CD14-positive monocyte (primary cell): ENCODE measurements around the gene APOC3. TPM values are rescaled to one million over a fixed set of nuclear protein-coding genes. Genes with fewer than 3 reads are reported as not detected.

Source experiments
- DNase-seq, 3 donors: peaks; one replicate each; pipeline ENCODE4 v3.0.0-alpha.2; 2011 to 2022
- H2AFZ ChIP-seq: 2 replicates; pipeline ENCODE4 v1.6.0; 2012; ENCODE audit warnings: mild to moderate bottlenecking, low read depth, low read length, inconsistent platforms; ENCODE audit not compliant: insufficient read depth, poor library complexity, severe bottlenecking
- H3K27ac ChIP-seq, 2 donors: 1 replicate in 1 of 2; 2 replicates in 1 of 2; pipeline ENCODE4 v1.5.1; 2012 to 2013; ENCODE audit warnings: low read length in 2 of 2, control low read depth in 1 of 2, inconsistent platforms in 1 of 2, low read depth in 1 of 2, mild to moderate bottlenecking in 1 of 2
- H3K27me3 ChIP-seq, 2 donors: one replicate each; pipeline versions ENCODE4 v1.6.0 to v1.6.1; 2011 to 2013; ENCODE audit warnings: low read length in 2 of 2; ENCODE audit not compliant: control insufficient read depth in 2 of 2, insufficient read depth in 2 of 2
- H3K36me3 ChIP-seq, 2 donors: replicated peaks in 1 of 2; 1 replicate in 1 of 2; 2 replicates in 1 of 2; pipeline versions ENCODE4 v1.5.1 to v1.6.1; 2012 to 2013; ENCODE audit warnings: low read length in 2 of 2, control low read depth in 1 of 2, inconsistent platforms in 1 of 2, mild to moderate bottlenecking in 1 of 2; ENCODE audit not compliant: insufficient read depth in 2 of 2, control insufficient read depth in 1 of 2
- H3K4me1 ChIP-seq, 2 donors: 1 replicate in 1 of 2; 2 replicates in 1 of 2; pipeline versions ENCODE4 v1.5.1 to v1.6.1; 2012 to 2013; ENCODE audit warnings: low read length in 2 of 2, control low read depth in 1 of 2, inconsistent platforms in 1 of 2, mild to moderate bottlenecking in 1 of 2, moderate library complexity in 1 of 2; ENCODE audit not compliant: insufficient read depth in 2 of 2, control insufficient read depth in 1 of 2
- H3K4me2 ChIP-seq: replicated peaks from 2 replicates; pipeline ENCODE3; 2012; ENCODE audit warnings: low read length, moderate library complexity, mild to moderate bottlenecking; ENCODE audit not compliant: poor library complexity, severe bottlenecking; ENCODE audit errors: extremely low read depth
- H3K4me3 ChIP-seq, 3 experiments: fragments of 200-600 bp in 1 of 3; sonication (generic) in 1 of 3; replicated peaks in 1 of 3; 1 replicate in 2 of 3; 2 replicates in 1 of 3; pipeline ENCODE4 v1.5.1; 2011 to 2013; ENCODE audit warnings: low read length in 3 of 3, mild to moderate bottlenecking in 3 of 3, control low read depth in 2 of 3, low read depth in 2 of 3, inconsistent platforms in 1 of 3, moderate library complexity in 1 of 3
- H3K79me2 ChIP-seq: 2 replicates; pipeline ENCODE4 v1.6.0; 2012; ENCODE audit warnings: mild to moderate bottlenecking, control low read depth, inconsistent platforms, low read length, moderate library complexity; ENCODE audit not compliant: insufficient read depth
- H3K9ac ChIP-seq: 2 replicates; pipeline ENCODE4 v1.6.0; 2017; ENCODE audit warnings: low read length, mild to moderate bottlenecking; ENCODE audit not compliant: insufficient read depth, poor library complexity, severe bottlenecking
- H3K9me3 ChIP-seq, 2 donors: replicated peaks in 1 of 2; 1 replicate in 1 of 2; 2 replicates in 1 of 2; pipeline versions ENCODE4 v1.5.1 to v1.6.1; 2012 to 2013; ENCODE audit warnings: low read length in 2 of 2, control low read depth in 1 of 2; ENCODE audit not compliant: control insufficient read depth in 1 of 2, insufficient read depth in 1 of 2
- H4K20me1 ChIP-seq: 2 replicates; pipeline ENCODE4 v1.6.0; 2012; ENCODE audit warnings: mild to moderate bottlenecking, low read length, control low read depth, moderate library complexity; ENCODE audit not compliant: insufficient read depth
- H3K27ac Mint-ChIP-seq, 7 donors: one replicate each; pipeline ENCODE4 v1.8.0; 2020; ENCODE audit warnings: mild to moderate bottlenecking in 7 of 7, mixed read lengths in 7 of 7, moderate library complexity in 6 of 7, inconsistent platforms in 2 of 7
- H3K27me3 Mint-ChIP-seq, 3 donors: one replicate each; pipeline ENCODE4 v1.8.0; 2021 to 2022; ENCODE audit warnings: low read depth in 3 of 3, mild to moderate bottlenecking in 3 of 3, mixed read lengths in 3 of 3, moderate library complexity in 3 of 3, inconsistent platforms in 1 of 3
- H3K36me3 Mint-ChIP-seq, 2 donors: one replicate each; pipeline ENCODE4 v1.8.0; 2020; ENCODE audit warnings: mixed read lengths in 2 of 2, inconsistent platforms in 1 of 2, mild to moderate bottlenecking in 1 of 2
- H3K4me1 Mint-ChIP-seq: one replicate; pipeline ENCODE4 v1.8.0; 2020; ENCODE audit warnings: mild to moderate bottlenecking, mixed read lengths
- H3K4me3 Mint-ChIP-seq, 2 donors: one replicate each; pipeline ENCODE4 v1.8.0; 2020; ENCODE audit warnings: mild to moderate bottlenecking in 2 of 2, mixed read lengths in 2 of 2, moderate library complexity in 1 of 2
- H3K9me3 Mint-ChIP-seq, 7 donors: one replicate each; pipeline ENCODE4 v1.8.0; 2020 to 2022; ENCODE audit warnings: mixed read lengths in 7 of 7, mild to moderate bottlenecking in 6 of 7, moderate library complexity in 6 of 7, inconsistent platforms in 2 of 7
- WGBS: methylation state at CpG from one replicate; pipeline ENCODE4 v1.1.5; 2013; ENCODE audit warnings: missing lambda C conversion rate; ENCODE audit not compliant: insufficient coverage; 5-methylcytosine and 5-hydroxymethylcytosine counted together
- intact Hi-C, 2 donors: fragments of 100-400 bp; cut with micrococcal nuclease; formaldehyde crosslinking; loops; one replicate each; pipeline versions ENCODE4 v1.15.0 to v1.15.1; 2023
- polyA plus RNA-seq, 3 donors: library from polyadenylated mRNA; depleted of rRNA in 1 of 3; unstranded in 2 of 3; stranded (reverse) in 1 of 3; fragments of 300-500 nt in 2 of 3; fragments of >200 nt in 1 of 3; fragmentation: Illumina TruSeq in 2 of 3; gene quantifications; 1 replicate in 2 of 3; 2 replicates in 1 of 3; pipeline ENCODE4 v1.2.3, GENCODE V29; 2012 to 2021
- TF ChIP-seq, protein P1 (sequence below): fragments of 200-600 bp; IDR thresholded peaks from one replicate; pipeline ENCODE4 v1.8.0; 2022; ENCODE audit warnings: antibody characterized with exemption, mild to moderate bottlenecking

The APOC3 gene
- polyA plus RNA-seq, 3 donors = not detected

DNA sequence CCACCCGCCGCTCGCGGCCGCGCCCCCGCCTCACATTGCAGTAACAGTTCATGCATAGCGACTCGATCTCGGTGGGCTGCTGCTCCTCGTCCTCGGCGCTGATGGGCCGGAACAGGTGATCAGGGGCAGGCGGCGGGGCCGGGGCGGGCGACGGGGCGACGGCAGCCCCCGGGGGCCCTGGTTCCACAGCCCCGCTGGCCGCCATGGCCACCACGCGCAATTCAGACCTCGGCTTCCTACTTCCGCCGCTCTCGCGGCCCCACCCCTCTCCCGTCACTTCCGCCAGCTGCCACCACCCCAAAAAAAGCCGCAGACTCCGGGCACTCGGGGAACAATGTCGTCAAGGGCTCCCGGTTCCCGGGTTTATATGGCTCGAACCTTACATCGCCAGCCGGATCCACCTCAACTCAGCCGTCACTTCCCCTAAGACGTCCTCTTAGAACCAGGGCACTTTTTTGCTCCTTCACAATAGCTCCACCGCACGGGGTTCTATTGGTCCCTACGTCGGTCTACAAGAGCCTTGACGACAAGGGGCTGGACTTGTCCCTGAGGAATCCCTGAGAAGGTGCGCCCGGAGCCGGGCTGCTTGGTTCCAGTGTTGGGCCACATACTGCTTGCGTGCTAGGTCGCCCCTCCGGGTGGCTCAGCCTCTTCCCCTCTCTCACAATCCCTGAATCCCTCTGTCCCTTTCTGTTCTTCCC lies 41.8 kb upstream of the APOC3 start, which contains the start of gene ZPR1:
Gene ZPR1 (minus strand): TSS at position 238 of the 701 bp plus-strand sequence. CDS start 33 bp downstream, at position 205.
- Histone ChIP-seq H3K4me3 (peak within 1 kb of the TSS; percentile 85 to 92 (median 90)), H3K36me3 (peaks cover 37 to 39% of the 10 kb centered on the region in 2 donors), H4K20me1 (peaks cover 2% of the 10 kb centered on the region), H3K9me3 (no peaks in the 10 kb centered on the region), H3K9ac (peak within 1 kb of the TSS; percentile 94), H2AFZ (peak within 1 kb of the TSS; percentile 98), H3K79me2 (peaks cover 34% of the 10 kb centered on the region), H3K4me1 (peaks cover 22 to 26% of the 10 kb centered on the region in 2 donors), H3K27ac (peak within 1 kb of the TSS; percentile 61 to 94), H3K27me3 (no peaks in the 10 kb centered on the region), H3K4me2 (peak within 1 kb of the TSS; percentile 86)
- Mint-ChIP-seq H3K4me1 (peaks cover 29% of the 10 kb centered on the region), H3K27me3 (peaks cover 6 to 14% (median 8%) of the 10 kb centered on the region in 3 donors), H3K36me3 (peaks cover 39 to 43% of the 10 kb centered on the region in 2 donors), H3K9me3 (peaks cover 0 to 2% (median 0%) of the 10 kb centered on the region in 7 donors), H3K27ac (peak within 1 kb of the TSS; percentile 92 to 98 (median 97)), H3K4me3 (peak within 1 kb of the TSS; percentile 94 to 95)
- WGBS = under 1% methylated on average over 56 of the region's 56 CpGs
- peak; percentile 76 to 80 (median 79) for DNase-seq
- intact Hi-C loops = loop anchor here (5.0 to 10.0 kb wide), 2 partner anchors 444 to 537 kb away; partner anchors contain the start of genes CEP164 (in 1 of the 2), PCSK7 (in 1 of the 2) and RNF214 (in 1 of the 2)
- TF ChIP-seq, protein P1, sequence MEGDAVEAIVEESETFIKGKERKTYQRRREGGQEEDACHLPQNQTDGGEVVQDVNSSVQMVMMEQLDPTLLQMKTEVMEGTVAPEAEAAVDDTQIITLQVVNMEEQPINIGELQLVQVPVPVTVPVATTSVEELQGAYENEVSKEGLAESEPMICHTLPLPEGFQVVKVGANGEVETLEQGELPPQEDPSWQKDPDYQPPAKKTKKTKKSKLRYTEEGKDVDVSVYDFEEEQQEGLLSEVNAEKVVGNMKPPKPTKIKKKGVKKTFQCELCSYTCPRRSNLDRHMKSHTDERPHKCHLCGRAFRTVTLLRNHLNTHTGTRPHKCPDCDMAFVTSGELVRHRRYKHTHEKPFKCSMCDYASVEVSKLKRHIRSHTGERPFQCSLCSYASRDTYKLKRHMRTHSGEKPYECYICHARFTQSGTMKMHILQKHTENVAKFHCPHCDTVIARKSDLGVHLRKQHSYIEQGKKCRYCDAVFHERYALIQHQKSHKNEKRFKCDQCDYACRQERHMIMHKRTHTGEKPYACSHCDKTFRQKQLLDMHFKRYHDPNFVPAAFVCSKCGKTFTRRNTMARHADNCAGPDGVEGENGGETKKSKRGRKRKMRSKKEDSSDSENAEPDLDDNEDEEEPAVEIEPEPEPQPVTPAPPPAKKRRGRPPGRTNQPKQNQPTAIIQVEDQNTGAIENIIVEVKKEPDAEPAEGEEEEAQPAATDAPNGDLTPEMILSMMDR = no peak

GRCh38 chr11:116788534-116788933 lies 41.2 kb upstream of the APOC3 start:
- H3K4me1 Mint-ChIP-seq = peaks cover 29% of the 10 kb centered on the region

More at GRCh38 chr11:116788534-116788933, 41.2 kb upstream of the APOC3 start:
- H3K4me2 ChIP-seq = peak overlapping the region; percentile 86
- DNase-seq = peak in 1 of 3 donors; percentile 8
- peaks cover 34% of the 10 kb centered on the region for H3K79me2 ChIP-seq
- Mint-ChIP-seq H3K4me3 (peak overlapping the region; percentile 94 to 95), H3K36me3 (peaks cover 33 to 37% of the 10 kb centered on the region in 2 donors), H3K27me3 (peaks cover 6 to 14% (median 8%) of the 10 kb centered on the region in 3 donors), H3K9me3 (peaks cover 0 to 2% (median 0%) of the 10 kb centered on the region in 7 donors), H3K27ac (peak overlapping the region; percentile 92 to 98 (median 97))
- H3K36me3 ChIP-seq = peaks cover 31 to 33% of the 10 kb centered on the region in 2 donors
- intact Hi-C loops = loop anchor here (5.0 to 10.0 kb wide), 2 partner anchors 444 to 536 kb away; partner anchors contain the start of genes CEP164 (in 1 of the 2), PCSK7 (in 1 of the 2) and RNF214 (in 1 of the 2)
- H3K27me3 ChIP-seq = no peaks in the 10 kb centered on the region
- H3K4me1 ChIP-seq = peaks cover 22 to 26% of the 10 kb centered on the region in 2 donors
- peak overlapping the region; percentile 61 to 94 for H3K27ac ChIP-seq
- peak overlapping the region; percentile 94 for H3K9ac ChIP-seq
- H3K4me3 ChIP-seq = peak overlapping the region; percentile 85 to 92 (median 90)
- peak overlapping the region; percentile 98 for H2AFZ ChIP-seq
- no peaks in the 10 kb centered on the region for H3K9me3 ChIP-seq
- TF ChIP-seq, protein P1 = no peak
- WGBS = no CpG with 5 or more reads among the region's 4 CpGs
- no peaks in the 10 kb centered on the region for H4K20me1 ChIP-seq
